Caco-2 (cell line): ENCODE results near the gene TADA2B. TPM values are rescaled to one million over a fixed set of nuclear protein-coding genes. Genes with fewer than 3 reads are reported as not detected.

Source experiments
- BruUV-seq: library from RNA; stranded (reverse); fragments of 400-500 nt; replicated peaks from 2 replicates; lab custom pipeline; 2021; lab: Mats Ljungman, UMichigan
- CTCF ChIA-PET: fragments of 300-600 bp; sonication (Branson Sonifier 250); formaldehyde crosslinking; loops from one replicate; lab custom pipeline; 2022; ENCODE audit warnings: antibody characterized with exemption; lab: Charles Lee
- POLR2A ChIA-PET: fragments of 300-600 bp; sonication (Branson Sonifier 250); formaldehyde crosslinking; loops from one replicate; lab custom pipeline; 2022; ENCODE audit warnings: antibody characterized with exemption; lab: Charles Lee
- DNase-seq, 2 experiments: peaks; one replicate each; pipeline versions ENCODE4 v3.0.0 to v3.0.0-alpha.2; 2020 to 2022
- H3K27me3 ChIP-seq: replicated peaks from 2 replicates; pipeline ENCODE4 v1.6.0; 2011; ENCODE audit warnings: low read length; ENCODE audit not compliant: control insufficient read depth, insufficient read depth
- H3K36me3 ChIP-seq: 2 replicates; pipeline ENCODE4 v1.5.1; 2011; ENCODE audit warnings: low read length; ENCODE audit not compliant: control insufficient read depth, insufficient read depth
- H3K4me1 ChIP-seq: fragments of 250-450 bp; sonication (Bioruptor Pico); 2 replicates; pipeline ENCODE4 v1.5.1; 2020; ENCODE audit warnings: mild to moderate bottlenecking
- H3K4me3 ChIP-seq: 2 replicates; pipeline ENCODE4 v1.5.1; 2011; ENCODE audit warnings: low read depth, mild to moderate bottlenecking, control low read depth, low read length
- H3K9me3 ChIP-seq: fragments of 250-450 bp; sonication (Bioruptor Pico); 2 replicates; pipeline ENCODE4 v1.5.1; 2020; ENCODE audit warnings: mild to moderate bottlenecking, moderate library complexity
- H3K27ac Mint-ChIP-seq: one replicate; pipeline ENCODE4 v1.8.0; 2022; ENCODE audit warnings: mixed read lengths; ENCODE audit not compliant: unreplicated experiment
- H3K27me3 Mint-ChIP-seq: one replicate; pipeline ENCODE4 v1.8.0; 2022; ENCODE audit warnings: mixed read lengths; ENCODE audit not compliant: insufficient read depth, unreplicated experiment
- H3K36me3 Mint-ChIP-seq: one replicate; pipeline ENCODE4 v1.8.0; 2022; ENCODE audit warnings: mild to moderate bottlenecking, mixed read lengths; ENCODE audit not compliant: insufficient read depth, unreplicated experiment
- H3K4me1 Mint-ChIP-seq: one replicate; pipeline ENCODE4 v1.8.0; 2022; ENCODE audit warnings: low read depth, mixed read lengths; ENCODE audit not compliant: unreplicated experiment
- H3K4me3 Mint-ChIP-seq: one replicate; pipeline ENCODE4 v1.8.0; 2022; ENCODE audit warnings: mild to moderate bottlenecking, moderate library complexity, mixed read lengths; ENCODE audit not compliant: unreplicated experiment
- H3K9me3 Mint-ChIP-seq: one replicate; pipeline ENCODE4 v1.8.0; 2022; ENCODE audit warnings: mixed read lengths; ENCODE audit not compliant: unreplicated experiment
- intact Hi-C: fragments of 100-400 bp; cut with micrococcal nuclease; formaldehyde crosslinking; loops from one replicate; pipeline ENCODE4 v1.10.0; 2022; ENCODE audit not compliant: unreplicated experiment
- total RNA-seq: library from RNA; stranded (reverse); gene quantifications from 2 replicates; pipeline ENCODE4 v1.2.3, GENCODE V29; 2022
- TF ChIP-seq, protein P1 (sequence below), 2 experiments: fragments of 200-600 bp in 1 of 2; IDR thresholded peaks; 1 replicate in 1 of 2; 2 replicates in 1 of 2; pipeline versions ENCODE4 v1.5.1 to v1.8.0; 2011 to 2022; ENCODE audit warnings: antibody characterized with exemption in 1 of 2, control low read depth in 1 of 2, inconsistent platforms in 1 of 2, low read depth in 1 of 2, low read length in 1 of 2, mild to moderate bottlenecking in 1 of 2, moderate library complexity in 1 of 2; ENCODE audit not compliant: insufficient read depth in 1 of 2, severe bottlenecking in 1 of 2, unreplicated experiment in 1 of 2

Gene TADA2B
- total RNA-seq, 1 experiment from 2014 or later = 21.8 TPM

DNA sequence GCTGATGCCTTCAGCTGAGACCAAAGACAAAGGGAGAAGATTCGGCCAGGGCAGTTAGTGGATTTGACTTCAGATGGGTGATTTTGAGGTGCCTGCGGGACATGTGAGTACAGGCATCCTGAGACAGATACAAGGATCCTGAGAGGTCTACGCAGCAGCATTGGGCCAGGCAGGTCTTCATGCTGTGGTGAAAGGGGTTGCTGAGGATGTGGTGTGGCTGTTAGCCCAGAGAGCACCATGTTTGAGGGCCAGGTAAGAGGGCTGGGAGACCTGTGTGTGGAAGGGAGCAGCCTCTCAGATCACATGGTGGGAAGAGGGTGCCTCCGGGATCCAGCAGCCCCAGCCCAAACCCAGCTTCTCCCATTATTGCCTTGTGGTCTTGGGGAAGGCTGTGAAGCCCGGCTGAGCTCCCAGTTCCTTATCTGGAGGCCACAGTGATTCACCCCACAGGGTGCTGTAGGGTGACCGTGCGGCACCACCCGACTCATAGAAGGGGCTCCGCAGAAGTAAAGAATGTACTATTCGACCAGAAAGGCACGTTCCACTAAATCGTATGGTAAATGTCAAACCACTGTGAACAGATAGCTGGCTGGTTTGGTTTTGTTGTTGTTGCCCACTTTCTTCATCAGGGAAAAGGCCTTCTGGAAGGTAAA is 27.7 kb upstream of the TADA2B start:
- Histone ChIP-seq H3K36me3 (peaks cover 4% of the 10 kb centered on the region; the same call in 1 of the 2 replicates), H3K4me1 (peaks cover under 1% of the 10 kb centered on the region; the same call in 1 of the 2 replicates), H3K9me3 (no peaks in the 10 kb centered on the region), H3K27me3 (no peaks in the 10 kb centered on the region), H3K4me3 (no peak overlapping the region)
- Mint-ChIP-seq H3K36me3 (peaks cover 89% of the 10 kb centered on the region), H3K27me3 (no peaks in the 10 kb centered on the region), H3K27ac (peak overlapping the region; percentile 46), H3K4me1 (peaks cover 11% of the 10 kb centered on the region), H3K4me3 (no peak overlapping the region), H3K9me3 (no peaks in the 10 kb centered on the region)
- POLR2A ChIA-PET = interaction anchor here (0.9 kb wide), 1 partner anchor 28 kb away, joined by 3 read pairs; no protein-coding TSS in a partner anchor
- no TSS peak for BruUV-seq
- DNase-seq = no peak
- TF ChIP-seq, protein P1, sequence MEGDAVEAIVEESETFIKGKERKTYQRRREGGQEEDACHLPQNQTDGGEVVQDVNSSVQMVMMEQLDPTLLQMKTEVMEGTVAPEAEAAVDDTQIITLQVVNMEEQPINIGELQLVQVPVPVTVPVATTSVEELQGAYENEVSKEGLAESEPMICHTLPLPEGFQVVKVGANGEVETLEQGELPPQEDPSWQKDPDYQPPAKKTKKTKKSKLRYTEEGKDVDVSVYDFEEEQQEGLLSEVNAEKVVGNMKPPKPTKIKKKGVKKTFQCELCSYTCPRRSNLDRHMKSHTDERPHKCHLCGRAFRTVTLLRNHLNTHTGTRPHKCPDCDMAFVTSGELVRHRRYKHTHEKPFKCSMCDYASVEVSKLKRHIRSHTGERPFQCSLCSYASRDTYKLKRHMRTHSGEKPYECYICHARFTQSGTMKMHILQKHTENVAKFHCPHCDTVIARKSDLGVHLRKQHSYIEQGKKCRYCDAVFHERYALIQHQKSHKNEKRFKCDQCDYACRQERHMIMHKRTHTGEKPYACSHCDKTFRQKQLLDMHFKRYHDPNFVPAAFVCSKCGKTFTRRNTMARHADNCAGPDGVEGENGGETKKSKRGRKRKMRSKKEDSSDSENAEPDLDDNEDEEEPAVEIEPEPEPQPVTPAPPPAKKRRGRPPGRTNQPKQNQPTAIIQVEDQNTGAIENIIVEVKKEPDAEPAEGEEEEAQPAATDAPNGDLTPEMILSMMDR (IDR thresholded peaks at IDR 0.05; ENCODE audit: insufficient read depth in 1 of 2, low read depth in 1 of 2, low read length in 1 of 2, severe bottlenecking in 1 of 2, unreplicated experiment in 1 of 2) = no peak
- CTCF ChIA-PET = interaction anchor here (1.0 kb wide), 1 partner anchor 8 kb away, joined by 3 read pairs; no protein-coding TSS in a partner anchor
- intact Hi-C loops = no loop called here

DNA sequence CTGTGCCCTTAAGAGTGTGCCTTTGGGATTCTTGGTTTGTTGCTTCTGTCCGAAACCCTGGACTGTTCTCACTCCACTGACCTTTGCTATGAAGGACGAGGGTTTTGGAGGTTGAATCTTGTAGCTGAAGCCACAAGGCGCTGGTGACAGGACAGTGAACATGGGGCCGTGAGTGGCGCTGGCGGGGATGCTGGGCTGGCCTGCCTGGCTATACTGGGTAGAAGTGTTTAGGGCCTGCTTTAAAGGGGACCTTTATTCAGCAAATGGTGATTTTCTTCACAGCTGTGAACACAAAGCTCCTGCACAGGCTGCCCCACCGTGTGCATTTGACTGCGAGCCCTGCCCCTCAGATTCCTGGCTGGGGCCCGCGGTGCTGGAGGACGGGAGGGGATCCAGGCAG is 27.1 kb upstream of the TADA2B start:
- DNase-seq = no peak
- H3K27me3 Mint-ChIP-seq = no peaks in the 10 kb centered on the region
- intact Hi-C loops = no loop called here
- peaks cover 17% of the 10 kb centered on the region for H3K4me1 Mint-ChIP-seq
- POLR2A ChIA-PET = interaction anchor here (0.9 kb wide), 1 partner anchor 29 kb away, joined by 3 read pairs; no protein-coding TSS in a partner anchor
- H3K27me3 ChIP-seq = no peaks in the 10 kb centered on the region
- peaks cover 4% of the 10 kb centered on the region; the same call in 1 of the 2 replicates for H3K36me3 ChIP-seq
- no peaks in the 10 kb centered on the region for H3K9me3 ChIP-seq
- TF ChIP-seq, protein P1 (IDR thresholded peaks at IDR 0.05; ENCODE audit: insufficient read depth in 1 of 2, low read depth in 1 of 2, low read length in 1 of 2, severe bottlenecking in 1 of 2, unreplicated experiment in 1 of 2) = no peak
- H3K36me3 Mint-ChIP-seq = peaks cover 89% of the 10 kb centered on the region
- H3K4me1 ChIP-seq = peaks cover 6% of the 10 kb centered on the region
- CTCF ChIA-PET = interaction anchor here (1.0 kb wide), 1 partner anchor 9 kb away, joined by 3 read pairs; no protein-coding TSS in a partner anchor
- no peak overlapping the region for H3K27ac Mint-ChIP-seq
- H3K4me3 Mint-ChIP-seq = no peak overlapping the region
- H3K4me3 ChIP-seq = no peak overlapping the region
- H3K9me3 Mint-ChIP-seq = no peaks in the 10 kb centered on the region
- no TSS peak for BruUV-seq

DNA sequence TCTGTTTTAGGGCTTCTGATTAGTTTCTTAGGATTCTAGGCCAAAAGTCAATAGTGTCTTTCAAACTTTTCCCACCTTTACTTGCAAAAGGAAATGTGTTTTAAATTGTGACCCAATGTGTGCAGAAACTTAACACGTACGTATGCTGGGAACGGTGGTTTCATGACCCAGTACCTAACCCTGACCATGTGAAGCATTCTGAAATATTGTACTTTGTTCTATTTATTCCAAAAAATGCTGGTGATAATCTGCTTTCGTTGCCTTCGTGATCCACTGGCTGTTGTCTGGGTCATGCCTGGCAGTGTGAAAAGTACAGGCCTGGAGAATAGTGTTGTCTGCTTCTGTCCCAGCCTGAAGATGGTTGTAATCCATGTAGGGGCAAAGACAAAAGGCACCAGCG is 26.7 kb upstream of the TADA2B start:
- BruUV-seq = no TSS peak
- ChIA-PET CTCF (interaction anchor here (1.0 kb wide), 1 partner anchor 9 kb away, joined by 3 read pairs; no protein-coding TSS in a partner anchor), POLR2A (interaction anchor here (0.9 kb wide), 1 partner anchor 29 kb away, joined by 3 read pairs; no protein-coding TSS in a partner anchor)
- Histone ChIP-seq H3K27me3 (no peaks in the 10 kb centered on the region), H3K36me3 (peaks cover 2% of the 10 kb centered on the region; the same call in 1 of the 2 replicates), H3K4me1 (peaks cover 9% of the 10 kb centered on the region), H3K9me3 (no peaks in the 10 kb centered on the region), H3K4me3 (no peak overlapping the region)
- no peaks in the 10 kb centered on the region for H3K9me3 Mint-ChIP-seq
- peaks cover 86% of the 10 kb centered on the region for H3K36me3 Mint-ChIP-seq
- peaks cover 20% of the 10 kb centered on the region for H3K4me1 Mint-ChIP-seq
- DNase-seq = no peak
- H3K27ac Mint-ChIP-seq = no peak overlapping the region
- no peaks in the 10 kb centered on the region for H3K27me3 Mint-ChIP-seq
- intact Hi-C loops = no loop called here
- H3K4me3 Mint-ChIP-seq = no peak overlapping the region
- TF ChIP-seq, protein P1 (IDR thresholded peaks at IDR 0.05; ENCODE audit: insufficient read depth in 1 of 2, low read depth in 1 of 2, low read length in 1 of 2, severe bottlenecking in 1 of 2, unreplicated experiment in 1 of 2) = no peak
